NCI-H1417 (cell line): ENCODE results near the gene SYCP2L.
"Not testable (repeated sequence)": the region's sequence is repeated elsewhere in the genome, so short reads cannot be mapped to it uniquely, and the experiment has no call there.

Experiments used
- DNase-seq, 3 experiments: peaks; one replicate each; lab custom pipeline; 2025; lab: John Stamatoyannopoulos, UW

Gene SYCP2L

GRCh38 chr6:10877871-10878270 lies 9.0 kb upstream of the SYCP2L start:
- DNase-seq, result no peak

- DNase-seq, result no peak
These were observed 6.5 kb upstream of the SYCP2L start for GRCh38 chr6:10880366-10880765.

- not testable (repeated sequence) for DNase-seq
These were observed 4.6 kb upstream of the SYCP2L start for GRCh38 chr6:10882253-10882630.

GRCh38 chr6:10882657-10883171 lies 4.1 kb upstream of the SYCP2L start:
- DNase-seq, result no peak

- no peak for DNase-seq
These were observed 3.3 kb upstream of the SYCP2L start for GRCh38 chr6:10883312-10884244.

- DNase-seq, result no peak
These were observed 2.4 kb upstream of the SYCP2L start for GRCh38 chr6:10884245-10884972.

- not testable (repeated sequence) for DNase-seq
These were observed 524 bp upstream of the SYCP2L start for GRCh38 chr6:10886365-10886690.

GRCh38 chr6:10890151-10890550 lies 3.3 kb downstream of the SYCP2L start:
- no peak for DNase-seq

GRCh38 chr6:10891960-10892359 lies 5.1 kb downstream of the SYCP2L start:
- DNase-seq, result no peak

GRCh38 chr6:10894958-10895357 lies 8.1 kb downstream of the SYCP2L start:
- no peak for DNase-seq

GRCh38 chr6:10896691-10897090 lies 9.8 kb downstream of the SYCP2L start:
- no peak for DNase-seq

- no peak for DNase-seq
These were observed 14.9 kb downstream of the SYCP2L start for GRCh38 chr6:10901770-10902169.

GRCh38 chr6:10904015-10904414 lies 17.2 kb downstream of the SYCP2L start:
- no peak for DNase-seq

- no peak for DNase-seq
These were observed 21.4 kb downstream of the SYCP2L start for GRCh38 chr6:10908228-10908627.

GRCh38 chr6:10919520-10919919 lies 32.7 kb downstream of the SYCP2L start:
- DNase-seq, result not testable (repeated sequence)

- no peak for DNase-seq
These were observed 46.3 kb downstream of the SYCP2L start for GRCh38 chr6:10933126-10933525.

GRCh38 chr6:10939840-10940239 lies 53.0 kb downstream of the SYCP2L start:
- no peak for DNase-seq

GRCh38 chr6:10945845-10946244 lies 59.0 kb downstream of the SYCP2L start:
- no peak for DNase-seq

GRCh38 chr6:10947966-10948365 lies 61.1 kb downstream of the SYCP2L start:
- DNase-seq, result no peak

- no peak for DNase-seq
These were observed 63.0 kb downstream of the SYCP2L start for GRCh38 chr6:10949579-10950490.

- peak in 2 of 3 experiments; percentile 12 to 52 for DNase-seq
These were observed 64.9 kb downstream of the SYCP2L start for GRCh38 chr6:10951675-10952282.
